ENCODE results near the gene NDUFB2.
"Not testable (repeated sequence)": the region's sequence is repeated elsewhere in the genome, so short reads cannot be mapped to it uniquely, and the experiment has no call there.

Gene NDUFB2

DNA sequence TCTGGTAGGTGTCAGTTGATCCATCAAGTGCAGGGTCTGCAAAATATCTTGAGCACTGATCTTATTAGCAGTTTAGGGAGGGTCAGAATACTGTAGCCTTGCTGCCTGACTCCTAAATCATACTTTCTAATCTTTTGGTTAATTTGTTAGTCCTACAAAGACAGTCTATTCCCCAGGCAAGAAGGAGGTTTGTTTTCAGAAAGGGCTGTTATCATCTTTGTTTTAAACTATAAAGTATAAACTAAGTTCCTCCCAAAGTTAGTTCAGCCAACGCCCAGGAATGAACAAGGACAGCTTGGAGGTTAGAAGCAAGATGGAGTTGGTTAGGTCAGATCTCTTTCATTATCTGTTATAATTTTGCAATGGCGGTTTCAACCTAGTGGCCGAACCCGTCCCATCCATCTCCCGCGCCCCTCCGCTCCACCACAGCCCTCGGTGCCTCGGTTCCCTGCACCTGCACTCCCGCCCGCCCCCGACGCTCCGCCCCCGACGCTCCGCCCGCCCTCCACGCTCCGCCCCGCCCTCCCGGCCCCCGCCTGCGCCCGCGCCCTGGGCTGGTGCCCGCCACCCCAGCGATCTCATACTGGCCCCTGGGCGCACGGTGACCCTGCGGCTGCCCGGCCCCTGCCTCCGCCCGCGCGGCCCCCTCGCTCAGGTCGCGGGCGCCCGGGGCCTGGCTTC, 24.0 kb upstream of the NDUFB2 start, which contains the start of gene ADCK2:
Gene ADCK2, plus strand, starts transcription at position 564 of the 681 bp plus-strand sequence. CDS start 386 bp downstream, outside the sequence.
- H3K4me3 ChIP-seq (ENCODE audit: low read depth, low read length), result peak within 1 kb of the TSS; percentile 62

DNA sequence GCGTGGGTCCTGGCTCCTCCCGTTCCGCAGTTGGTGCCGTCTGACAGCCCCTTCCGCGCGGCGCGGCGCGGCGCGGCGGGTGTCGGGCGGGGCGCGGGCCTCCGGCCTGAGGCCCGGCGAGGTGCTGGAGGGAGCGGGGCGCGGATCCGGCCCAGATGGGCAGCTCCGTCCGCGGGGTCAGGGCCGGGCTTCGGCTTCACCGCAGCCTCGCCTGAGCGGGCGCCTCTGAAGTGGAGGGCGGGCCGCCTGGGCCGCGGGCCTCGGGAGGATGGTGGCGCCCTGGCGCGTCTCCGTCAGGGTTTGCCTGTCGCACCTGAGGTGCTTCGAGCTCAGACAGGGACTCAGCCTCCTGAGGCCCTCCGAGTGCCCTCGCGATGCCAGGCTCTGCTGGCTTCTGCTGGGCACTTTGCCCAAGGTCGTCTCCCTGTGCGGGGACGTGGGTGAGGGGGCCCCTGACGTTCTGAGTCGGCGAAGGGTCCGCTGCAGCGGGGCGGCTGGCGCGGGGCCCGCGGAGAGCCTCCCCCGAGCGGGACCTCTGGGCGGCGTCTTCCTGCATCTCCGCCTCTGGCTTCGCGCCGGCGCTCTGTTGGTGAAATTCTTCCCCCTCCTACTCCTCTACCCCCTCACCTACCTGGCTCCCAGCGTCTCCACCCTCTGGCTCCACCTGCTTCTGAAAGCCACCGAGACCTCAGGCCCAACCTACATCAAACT, 23.3 kb upstream of the NDUFB2 start:
- peak overlapping the region; percentile 62 for H3K4me3 ChIP-seq (ENCODE audit: low read depth, low read length)

DNA sequence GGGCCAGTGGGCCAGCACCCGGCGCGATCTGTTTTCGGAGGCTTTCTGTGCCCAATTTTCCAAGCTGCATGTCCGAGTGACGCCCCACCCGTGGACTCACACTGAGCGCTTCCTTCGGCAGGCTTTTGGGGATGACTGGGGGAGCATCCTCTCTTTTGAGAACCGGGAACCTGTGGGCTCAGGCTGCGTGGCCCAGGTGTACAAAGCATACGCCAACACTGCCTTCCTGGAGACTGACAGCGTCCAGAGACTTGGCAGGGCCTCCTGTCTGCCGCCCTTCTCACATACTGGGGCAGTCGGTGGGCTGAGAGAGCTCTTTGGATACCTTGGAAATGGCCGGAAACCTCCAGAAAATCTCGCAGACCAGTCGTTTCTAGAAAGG, 22.7 kb upstream of the NDUFB2 start:
- H3K4me3 ChIP-seq (ENCODE audit: low read depth, low read length), result peak overlapping the region; percentile 62

- no peak overlapping the region for H3K4me3 ChIP-seq (ENCODE audit: low read depth, low read length)
These were observed 22.1 kb upstream of the NDUFB2 start for GRCh38 chr7:140674356-140674800.

- H3K4me3 ChIP-seq (ENCODE audit: low read depth, low read length), result no peak overlapping the region
These were observed 21.4 kb upstream of the NDUFB2 start for GRCh38 chr7:140674899-140675701.

DNA sequence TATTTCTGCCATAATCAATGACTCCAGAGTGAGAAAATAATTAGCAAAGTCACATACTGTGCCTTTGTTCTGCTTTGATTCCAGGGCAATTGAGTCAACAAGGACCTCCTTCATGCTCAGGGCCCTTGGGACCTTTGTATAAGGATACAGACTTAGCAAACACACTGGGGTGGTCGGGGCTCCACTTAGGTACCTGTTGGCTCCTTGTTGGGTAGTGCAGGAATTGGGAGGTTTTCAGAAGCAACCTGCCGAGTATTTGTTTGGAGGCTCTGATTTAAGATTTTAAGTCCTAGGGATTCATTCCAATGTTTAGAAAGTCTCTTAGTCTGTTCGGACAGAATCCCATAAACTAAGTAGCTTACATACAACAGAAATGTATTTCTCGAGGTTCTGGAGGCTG, 20.8 kb upstream of the NDUFB2 start:
- no peak overlapping the region for H3K4me3 ChIP-seq (ENCODE audit: low read depth, low read length)

GRCh38 chr7:140676306-140676705, 20.2 kb upstream of the NDUFB2 start:
- H3K4me3 ChIP-seq (ENCODE audit: low read depth, low read length), result no peak overlapping the region

DNA sequence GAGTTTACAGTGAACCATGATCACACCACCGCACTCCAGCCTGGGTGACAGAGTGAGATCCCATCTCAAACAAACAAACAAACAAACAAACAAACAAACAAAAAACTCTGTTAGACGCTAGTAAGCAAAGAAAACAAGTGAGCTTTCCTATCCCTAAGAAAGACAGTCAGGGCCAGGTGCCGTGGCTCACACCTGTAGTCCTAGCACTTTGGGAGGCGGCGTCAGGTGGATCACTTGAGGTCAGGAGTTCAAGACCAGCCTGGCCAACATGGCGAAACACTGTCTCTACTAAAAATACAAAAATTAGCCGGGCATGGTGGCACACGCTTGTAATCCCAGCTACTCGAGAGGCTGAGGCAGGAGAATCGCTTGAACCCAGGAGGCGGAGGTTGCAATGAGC, 19.6 kb upstream of the NDUFB2 start:
- H3K4me3 ChIP-seq (ENCODE audit: low read depth, low read length), result not testable (repeated sequence)

GRCh38 chr7:140677496-140677895, 19.0 kb upstream of the NDUFB2 start:
- H3K4me3 ChIP-seq (ENCODE audit: low read depth, low read length), result no peak overlapping the region

DNA sequence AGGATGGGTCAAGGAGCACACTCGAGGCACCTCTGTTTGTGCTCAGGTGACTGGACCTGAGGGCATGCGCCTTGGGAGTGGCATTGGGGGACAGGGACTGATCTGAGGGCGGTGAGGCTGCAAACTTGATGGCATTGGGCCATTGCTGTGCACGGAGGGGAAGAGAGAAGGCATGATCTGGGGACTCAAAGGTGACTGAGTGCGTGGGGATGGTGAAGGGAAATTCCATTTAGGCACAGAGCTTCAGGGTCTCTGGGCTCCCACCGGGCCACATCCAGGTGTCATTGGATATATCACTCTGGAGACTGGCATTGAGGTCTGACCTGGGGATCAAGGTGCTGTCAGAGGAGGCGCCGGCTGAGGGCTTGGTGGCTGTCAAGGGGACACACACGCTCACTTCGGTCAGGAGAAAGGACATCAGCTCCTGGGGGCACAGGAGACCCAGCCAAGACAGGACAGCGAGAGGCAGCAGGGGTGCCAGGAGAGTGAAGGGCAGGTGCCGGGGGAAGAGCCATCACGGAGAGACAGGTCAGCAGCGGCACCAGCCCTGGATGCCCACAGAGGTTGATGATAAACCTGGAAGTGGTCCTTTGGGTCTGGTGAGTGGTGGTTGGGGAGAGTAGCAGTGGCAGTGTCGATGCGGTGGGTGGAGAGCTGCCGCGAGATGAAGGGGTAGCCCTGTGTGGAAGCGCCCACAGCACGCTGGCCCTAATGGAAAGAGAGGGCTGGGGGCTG, 18.3 kb upstream of the NDUFB2 start:
- H3K4me3 ChIP-seq (ENCODE audit: low read depth, low read length), result no peak overlapping the region

GRCh38 chr7:140678816-140679130, 17.7 kb upstream of the NDUFB2 start:
- H3K4me3 ChIP-seq (ENCODE audit: low read depth, low read length), result no peak overlapping the region

DNA sequence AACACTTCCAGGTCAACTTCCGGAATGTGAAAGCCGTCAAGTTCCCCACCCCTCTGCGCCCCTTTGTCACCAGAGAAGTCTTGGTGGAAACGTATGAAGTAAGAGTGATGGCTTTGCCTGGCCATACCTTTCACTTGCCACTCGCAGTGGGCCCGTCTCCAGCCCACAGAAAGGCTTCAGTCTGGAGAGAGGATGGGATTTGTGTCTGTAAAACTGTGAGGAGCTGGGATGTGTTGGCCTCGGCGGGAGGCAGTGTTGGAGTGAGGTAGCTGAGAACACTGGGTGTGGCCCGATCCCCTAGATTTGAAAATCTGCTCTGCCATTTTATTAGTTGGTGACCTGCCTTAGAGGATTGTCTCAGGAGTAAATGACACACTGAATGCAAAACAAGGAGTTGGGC, 17.3 kb upstream of the NDUFB2 start:
- no peak overlapping the region for H3K4me3 ChIP-seq (ENCODE audit: low read depth, low read length)

GRCh38 chr7:140680886-140681285, 15.6 kb upstream of the NDUFB2 start:
- H3K4me3 ChIP-seq (ENCODE audit: low read depth, low read length), result no peak overlapping the region

- H3K4me3 ChIP-seq (ENCODE audit: low read depth, low read length), result no peak overlapping the region
These were observed 14.7 kb upstream of the NDUFB2 start for GRCh38 chr7:140681766-140682165.

DNA sequence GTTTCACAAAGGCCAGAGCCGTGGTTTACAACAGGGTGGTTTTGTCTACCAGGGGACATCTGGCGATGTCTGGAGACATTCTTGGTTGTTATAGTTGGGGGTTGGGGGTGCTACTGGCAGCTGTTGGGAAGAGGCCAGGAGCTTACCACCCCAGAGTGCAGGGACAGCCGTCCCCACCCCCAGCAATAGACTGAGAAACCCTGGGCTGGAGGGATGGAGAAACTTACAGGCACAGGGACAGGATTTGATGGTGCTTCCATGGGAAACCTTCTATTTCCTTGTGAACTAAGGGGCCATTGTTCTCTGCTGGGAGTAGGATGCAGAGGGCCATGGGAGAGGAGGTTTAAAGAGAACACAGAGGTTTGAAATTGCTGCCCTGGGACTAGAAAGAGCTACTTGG, 12.9 kb upstream of the NDUFB2 start:
- H3K4me3 ChIP-seq (ENCODE audit: low read depth, low read length), result no peak overlapping the region

DNA sequence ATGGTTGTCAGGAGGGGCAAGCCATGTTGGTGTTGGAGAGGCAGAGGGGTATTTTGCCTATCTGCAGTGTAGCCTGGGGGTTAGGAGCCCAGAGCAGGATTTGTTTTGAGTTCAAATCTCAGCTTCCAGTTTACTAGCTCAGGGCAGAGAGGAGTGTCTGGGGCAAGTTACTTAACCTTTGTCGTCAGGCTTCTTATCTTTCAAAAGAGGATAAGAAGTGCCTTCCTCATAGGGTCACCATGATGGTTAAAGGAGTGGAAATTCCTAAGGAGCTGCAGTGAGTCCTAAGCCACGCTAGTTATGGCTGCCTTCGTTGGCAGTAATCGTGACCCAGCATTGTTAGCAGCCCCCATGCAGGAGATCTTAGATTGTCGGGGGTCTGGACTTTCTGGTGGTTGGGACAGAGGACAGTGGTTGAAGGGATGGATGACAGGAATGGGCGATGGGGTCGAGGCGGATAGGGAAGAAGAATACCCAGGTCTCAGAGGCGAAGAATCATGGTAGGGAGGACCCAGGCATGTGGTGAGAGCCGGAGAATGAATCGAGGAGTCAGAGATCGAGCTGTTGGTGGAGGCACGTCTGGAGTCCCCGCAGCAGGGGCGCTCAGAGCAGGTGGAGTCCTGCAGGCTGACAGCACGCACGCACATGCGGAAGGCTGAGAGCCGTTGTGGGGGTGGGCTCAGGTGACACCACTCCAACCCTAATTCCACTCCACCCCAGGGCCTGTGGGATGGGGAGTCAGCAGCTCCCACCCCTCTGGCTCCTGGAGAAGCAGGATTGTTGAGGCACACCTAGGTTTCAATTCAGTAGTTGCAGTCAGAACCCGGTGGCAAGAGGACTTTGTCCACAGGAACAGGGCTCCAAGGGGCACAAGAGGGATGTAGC, 12.2 kb upstream of the NDUFB2 start:
- no peak overlapping the region for H3K4me3 ChIP-seq (ENCODE audit: low read depth, low read length)

DNA sequence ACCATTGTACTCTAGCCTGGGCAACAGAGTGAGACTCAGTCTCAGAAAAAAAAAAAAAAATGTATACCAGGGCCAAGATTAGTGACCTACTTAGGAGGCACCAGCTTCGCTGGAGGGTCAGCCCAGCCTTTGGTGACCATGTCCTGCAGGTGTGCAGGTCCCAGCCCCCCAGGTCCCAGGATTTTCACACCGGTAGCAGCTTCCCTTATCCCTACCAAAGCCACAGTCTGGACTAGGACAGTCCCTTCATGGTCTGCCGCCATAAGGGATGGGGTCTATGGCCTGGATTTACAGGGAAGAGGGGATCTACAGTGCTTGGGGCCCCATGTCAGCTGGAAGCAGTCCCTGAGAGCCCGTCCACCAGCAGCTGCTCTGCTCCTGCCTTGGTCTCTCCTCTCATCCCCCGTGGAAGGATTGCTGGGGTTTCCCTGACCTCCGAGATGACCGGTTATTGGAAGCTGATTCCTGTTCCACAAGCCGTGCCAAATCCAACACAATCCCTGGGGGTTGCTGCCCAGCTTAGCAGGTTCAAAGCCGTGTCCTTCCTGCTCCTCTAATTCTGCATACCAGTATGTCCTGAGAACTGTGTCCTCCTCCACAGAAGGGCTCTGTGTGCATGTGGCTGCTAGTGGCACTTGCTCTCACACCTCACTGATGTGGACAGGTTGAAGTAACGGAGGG, 11.0 kb upstream of the NDUFB2 start:
- no peak overlapping the region for H3K4me3 ChIP-seq (ENCODE audit: low read depth, low read length)

GRCh38 chr7:140686921-140687320, 9.6 kb upstream of the NDUFB2 start:
- no peak overlapping the region for H3K4me3 ChIP-seq (ENCODE audit: low read depth, low read length)

DNA sequence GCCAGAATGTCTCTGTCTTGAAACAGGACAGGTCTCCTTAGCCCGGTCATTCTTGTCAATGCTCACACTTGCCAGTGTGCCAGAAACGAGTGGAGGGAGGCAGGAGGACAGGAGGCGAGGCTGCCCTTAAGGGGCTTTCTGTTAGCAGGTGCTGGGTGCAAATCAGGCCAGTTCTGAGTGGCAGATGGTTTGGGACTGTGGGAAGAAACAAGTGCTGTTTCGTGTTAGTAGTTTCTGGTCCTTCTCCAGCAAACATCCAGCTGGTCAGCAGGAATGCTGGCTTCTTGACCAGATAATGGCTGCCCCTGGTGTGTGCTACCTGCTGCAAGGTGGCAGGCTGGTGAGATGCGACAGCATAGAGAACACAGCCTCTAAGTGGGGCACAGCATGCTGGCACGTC, 8.2 kb upstream of the NDUFB2 start:
- H3K4me3 ChIP-seq (ENCODE audit: low read depth, low read length), result no peak overlapping the region
